HepG2 (cell line): ENCODE data around the gene VWA5B1.
"Not testable (repeated sequence)": the region's sequence is repeated elsewhere in the genome, so short reads cannot be mapped to it uniquely, and the experiment has no call there.

Experiments
- ATAD3A ChIP-seq: sonication (generic); formaldehyde crosslinking; IDR thresholded peaks from 2 replicates; pipeline ENCODE4 v1.4.0; 2020; ENCODE audit warnings: missing genetic modification reagents
- IKZF5 ChIP-seq: IDR thresholded peaks from 2 replicates; pipeline ENCODE4 v1.6.1; 2018; ENCODE audit warnings: missing genetic modification reagents, mild to moderate bottlenecking, missing compliant biosample characterization
- NFIC ChIP-seq: IDR thresholded peaks from 2 replicates; pipeline ENCODE4 v1.6.1; 2012; ENCODE audit warnings: mild to moderate bottlenecking, low read length, inconsistent platforms
- POLR2A ChIP-seq, 2 experiments: IDR thresholded peaks; 2 replicates each; pipeline ENCODE4 v1.6.1; 2011; ENCODE audit warnings: low read depth in 2 of 2, low read length in 2 of 2, mild to moderate bottlenecking in 1 of 2, moderate library complexity in 1 of 2; ENCODE audit not compliant: insufficient read depth in 1 of 2
- RAD21 ChIP-seq: fragments of 450-650 bp; formaldehyde crosslinking; IDR thresholded peaks from 2 replicates; pipeline ENCODE4 v1.5.0; 2020; ENCODE audit warnings: mild to moderate bottlenecking
- RNF2 ChIP-seq: fragments of 450-650 bp; conservative IDR thresholded peaks from 2 replicates; pipeline ENCODE4 v1.6.1; 2016; ENCODE audit warnings: low read depth
- ZNF567 ChIP-seq: sonication (generic); formaldehyde crosslinking; IDR thresholded peaks from 2 replicates; pipeline ENCODE4 v1.8.1; 2023; ENCODE audit warnings: mild to moderate bottlenecking, missing genetic modification reagents, borderline replicate concordance
- ZNF83 ChIP-seq: sonication (generic); formaldehyde crosslinking; IDR thresholded peaks from 2 replicates; pipeline ENCODE4 v1.4.0; 2020; ENCODE audit warnings: missing genetic modification reagents, mild to moderate bottlenecking, borderline replicate concordance
- TF ChIP-seq, protein P1 (sequence below): sonication (generic); formaldehyde crosslinking; IDR thresholded peaks from 2 replicates; pipeline ENCODE4 v1.5.0; 2020; ENCODE audit warnings: mild to moderate bottlenecking, missing genetic modification reagents, moderate library complexity
- TF ChIP-seq, protein P2 (sequence below): sonication (generic); formaldehyde crosslinking; IDR thresholded peaks from 2 replicates; pipeline ENCODE4 v1.4.0; 2020; ENCODE audit warnings: missing genetic modification reagents

- TF ChIP-seq, protein P1, sequence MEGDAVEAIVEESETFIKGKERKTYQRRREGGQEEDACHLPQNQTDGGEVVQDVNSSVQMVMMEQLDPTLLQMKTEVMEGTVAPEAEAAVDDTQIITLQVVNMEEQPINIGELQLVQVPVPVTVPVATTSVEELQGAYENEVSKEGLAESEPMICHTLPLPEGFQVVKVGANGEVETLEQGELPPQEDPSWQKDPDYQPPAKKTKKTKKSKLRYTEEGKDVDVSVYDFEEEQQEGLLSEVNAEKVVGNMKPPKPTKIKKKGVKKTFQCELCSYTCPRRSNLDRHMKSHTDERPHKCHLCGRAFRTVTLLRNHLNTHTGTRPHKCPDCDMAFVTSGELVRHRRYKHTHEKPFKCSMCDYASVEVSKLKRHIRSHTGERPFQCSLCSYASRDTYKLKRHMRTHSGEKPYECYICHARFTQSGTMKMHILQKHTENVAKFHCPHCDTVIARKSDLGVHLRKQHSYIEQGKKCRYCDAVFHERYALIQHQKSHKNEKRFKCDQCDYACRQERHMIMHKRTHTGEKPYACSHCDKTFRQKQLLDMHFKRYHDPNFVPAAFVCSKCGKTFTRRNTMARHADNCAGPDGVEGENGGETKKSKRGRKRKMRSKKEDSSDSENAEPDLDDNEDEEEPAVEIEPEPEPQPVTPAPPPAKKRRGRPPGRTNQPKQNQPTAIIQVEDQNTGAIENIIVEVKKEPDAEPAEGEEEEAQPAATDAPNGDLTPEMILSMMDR (CRISPR knock-in tag) = not testable (repeated sequence)
- not testable (repeated sequence) for TF ChIP-seq RNF2; POLR2A (IDR thresholded peaks at IDR 0.05; ENCODE audit: insufficient read depth in 1 of 2, low read depth in 2 of 2, low read length in 2 of 2); NFIC; RAD21; IKZF5; ZNF567; ATAD3A (CRISPR knock-in tag); ZNF83 (CRISPR knock-in tag)
- TF ChIP-seq, protein P2, sequence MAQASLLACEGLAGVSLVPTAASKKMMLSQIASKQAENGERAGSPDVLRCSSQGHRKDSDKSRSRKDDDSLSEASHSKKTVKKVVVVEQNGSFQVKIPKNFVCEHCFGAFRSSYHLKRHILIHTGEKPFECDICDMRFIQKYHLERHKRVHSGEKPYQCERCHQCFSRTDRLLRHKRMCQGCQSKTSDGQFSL (CRISPR knock-in tag) = not testable (repeated sequence)
Observed at GRCh38 chr1:20273716-20274115, 17.0 kb upstream of the VWA5B1 start.
